H1 (cell line): Measurements from ENCODE around the gene PCDHAC2. TPM values are rescaled to one million over a fixed set of nuclear protein-coding genes. Genes with fewer than 3 reads are reported as not detected.

Experiments
- CTCF ChIA-PET: fragments of 300-600 bp; sonication (Branson Sonifier 250); formaldehyde crosslinking; loops from one replicate; lab custom pipeline; 2021; ENCODE audit not compliant: partially characterized antibody; lab: Charles Lee
- POLR2A ChIA-PET: fragments of 300-600 bp; sonication (Branson Sonifier 250); formaldehyde crosslinking; loops from one replicate; lab custom pipeline; 2021; ENCODE audit warnings: inconsistent platforms; ENCODE audit not compliant: partially characterized antibody; lab: Charles Lee
- DNase-seq, 2 experiments: peaks; one replicate each; pipeline versions ENCODE4 v3.0.0 to v3.0.0-alpha.2; 2010 to 2022; ENCODE audit warnings: low spot score in 2 of 2, low read depth in 1 of 2, mixed read lengths in 1 of 2
- FAIRE-seq: peaks from 2 replicates; lab custom pipeline; 2011; peaks lifted over from hg19 to GRCh38; lab: Jason Lieb, UNC
- H2AFZ ChIP-seq: 2 replicates; pipeline ENCODE4 v1.8.1; 2012; ENCODE audit warnings: low read length, inconsistent platforms
- H2AK5ac ChIP-seq: 2 replicates; pipeline ENCODE4 v1.6.1; 2013; ENCODE audit warnings: low read depth, low read length
- H2BK120ac ChIP-seq: replicated peaks from 2 replicates; pipeline ENCODE3; 2013; ENCODE audit warnings: low read depth, low read length, inconsistent platforms
- H2BK12ac ChIP-seq: 2 replicates; pipeline ENCODE4 v1.6.1; 2013; ENCODE audit warnings: low read depth, low read length
- H2BK15ac ChIP-seq: 2 replicates; pipeline ENCODE4 v1.6.1; 2013; ENCODE audit warnings: low read length
- H2BK20ac ChIP-seq: 2 replicates; pipeline ENCODE4 v1.6.1; 2013; ENCODE audit warnings: low read length
- H2BK5ac ChIP-seq: 2 replicates; pipeline ENCODE4 v1.6.1; 2013; ENCODE audit warnings: low read depth, low read length
- H3K14ac ChIP-seq: 2 replicates; pipeline ENCODE4 v1.6.1; 2013; ENCODE audit warnings: inconsistent platforms; ENCODE audit not compliant: insufficient read length
- H3K18ac ChIP-seq: 2 replicates; pipeline ENCODE4 v1.6.1; 2013; ENCODE audit warnings: low read length; ENCODE audit errors: extremely low read depth
- H3K23ac ChIP-seq: 2 replicates; pipeline ENCODE4 v1.6.1; 2013; ENCODE audit warnings: inconsistent platforms; ENCODE audit not compliant: insufficient read length
- H3K23me2 ChIP-seq: 2 replicates; pipeline ENCODE4 v1.6.1; 2013; ENCODE audit warnings: low read depth, low read length
- H3K27ac ChIP-seq: 2 replicates; pipeline ENCODE4 v1.6.1; 2011; ENCODE audit warnings: low read depth, low read length, inconsistent platforms
- H3K27me3 ChIP-seq, 4 experiments: replicated peaks in 1 of 4; 1 replicate in 1 of 4; 2 replicates in 3 of 4; pipeline versions ENCODE4 v1.6.1 to v1.8.1; 2011 to 2013; ENCODE audit warnings: low read length in 3 of 4, mild to moderate bottlenecking in 3 of 4, inconsistent platforms in 2 of 4, mixed read lengths in 2 of 4, moderate library complexity in 1 of 4; ENCODE audit not compliant: control insufficient read depth in 3 of 4, insufficient read depth in 3 of 4; ENCODE audit errors: extremely low read depth in 1 of 4
- H3K36me3 ChIP-seq, 4 experiments: 2 replicates each; pipeline versions ENCODE4 v1.6.1 to v1.8.1; 2011 to 2013; ENCODE audit warnings: mild to moderate bottlenecking in 4 of 4, low read length in 3 of 4, moderate library complexity in 2 of 4, control low read depth in 1 of 4, inconsistent platforms in 1 of 4; ENCODE audit not compliant: insufficient read depth in 4 of 4, control insufficient read depth in 2 of 4
- H3K4ac ChIP-seq: replicated peaks from 2 replicates; pipeline ENCODE3; 2013; ENCODE audit warnings: low read length, low read depth, mixed read lengths, inconsistent platforms; ENCODE audit not compliant: insufficient read length
- H3K4me1 ChIP-seq, 4 experiments: replicated peaks in 1 of 4; 1 replicate in 1 of 4; 2 replicates in 3 of 4; pipeline versions ENCODE4 v1.6.1 to v1.8.1; 2011 to 2013; ENCODE audit warnings: low read length in 3 of 4, inconsistent platforms in 2 of 4, mixed read lengths in 1 of 4; ENCODE audit not compliant: insufficient read depth in 4 of 4, control insufficient read depth in 3 of 4
- H3K4me2 ChIP-seq, 2 experiments: 2 replicates each; pipeline versions ENCODE4 v1.6.1 to v1.8.1; 2011 to 2013; ENCODE audit warnings: low read depth in 2 of 2, low read length in 2 of 2, control low read depth in 1 of 2, inconsistent platforms in 1 of 2, mild to moderate bottlenecking in 1 of 2; ENCODE audit not compliant: insufficient read depth in 1 of 2
- H3K4me3 ChIP-seq, 4 experiments: fragments of 200-600, 300-600 bp in 1 of 4; sonication (generic), shearing (Covaris generic), sonication (Bioruptor Twin) in 1 of 4; 2 replicates each; pipeline versions ENCODE4 v1.5.1 to v1.8.1; 2011 to 2016; ENCODE audit warnings: low read length in 4 of 4, low read depth in 3 of 4, control low read depth in 2 of 4, inconsistent platforms in 2 of 4, mild to moderate bottlenecking in 2 of 4, mixed read lengths in 1 of 4, moderate library complexity in 1 of 4; ENCODE audit not compliant: insufficient read depth in 2 of 4; ENCODE audit errors: extremely low read depth in 1 of 4
- H3K56ac ChIP-seq: replicated peaks from 2 replicates; pipeline ENCODE3; 2013; ENCODE audit warnings: low read depth, mild to moderate bottlenecking, mixed read lengths, low read length, inconsistent platforms; ENCODE audit not compliant: insufficient read length
- H3K79me1 ChIP-seq: 2 replicates; pipeline ENCODE4 v1.6.1; 2013; ENCODE audit warnings: low read depth, low read length, control low read depth
- H3K79me2 ChIP-seq, 2 experiments: 2 replicates each; pipeline versions ENCODE4 v1.6.1 to v1.8.1; 2012 to 2013; ENCODE audit warnings: low read length in 2 of 2, mild to moderate bottlenecking in 2 of 2, inconsistent platforms in 1 of 2; ENCODE audit not compliant: insufficient read depth in 2 of 2, control insufficient read depth in 1 of 2
- H3K9ac ChIP-seq, 4 experiments: replicated peaks in 1 of 4; 1 replicate in 1 of 4; 2 replicates in 3 of 4; pipeline versions ENCODE4 v1.6.1 to v1.8.1; 2011 to 2013; ENCODE audit warnings: low read depth in 3 of 4, low read length in 3 of 4, control low read depth in 2 of 4, mild to moderate bottlenecking in 2 of 4, moderate library complexity in 2 of 4, inconsistent platforms in 1 of 4; ENCODE audit errors: extremely low read depth in 1 of 4
- H3K9me3 ChIP-seq, 2 experiments: 2 replicates each; pipeline versions ENCODE4 v1.6.1 to v1.8.1; 2012 to 2013; ENCODE audit warnings: mild to moderate bottlenecking in 2 of 2, moderate library complexity in 2 of 2, control low read depth in 1 of 2, inconsistent platforms in 1 of 2, low read depth in 1 of 2, low read length in 1 of 2, mixed read lengths in 1 of 2; ENCODE audit not compliant: insufficient read depth in 2 of 2
- H4K20me1 ChIP-seq, 2 experiments: replicated peaks in 1 of 2; 2 replicates each; pipeline versions ENCODE3 to v1.8.1; 2011 to 2013; ENCODE audit warnings: inconsistent platforms in 2 of 2, low read length in 2 of 2, mild to moderate bottlenecking in 1 of 2; ENCODE audit not compliant: insufficient read depth in 2 of 2, control insufficient read depth in 1 of 2
- H4K5ac ChIP-seq: 2 replicates; pipeline ENCODE4 v1.6.1; 2013; ENCODE audit warnings: low read length, low read depth, mixed read lengths, inconsistent platforms; ENCODE audit not compliant: insufficient read length
- H4K8ac ChIP-seq: 2 replicates; pipeline ENCODE4 v1.8.0; 2013; ENCODE audit warnings: mild to moderate bottlenecking, moderate library complexity, low read length, inconsistent platforms; ENCODE audit not compliant: insufficient read depth; ENCODE audit errors: extremely low read depth
- H4K91ac ChIP-seq: replicated peaks from 2 replicates; pipeline ENCODE3; 2013; ENCODE audit warnings: low read length, mixed read lengths, inconsistent platforms; ENCODE audit not compliant: insufficient read length
- CEBPB ChIP-seq: IDR thresholded peaks from 2 replicates; pipeline ENCODE4 v1.6.1; 2012; ENCODE audit warnings: low read depth, low read length
- GTF2F1 ChIP-seq: IDR thresholded peaks from 2 replicates; pipeline ENCODE4 v1.6.1; 2012; ENCODE audit warnings: low read depth, low read length, improper control_type of control experiment, borderline replicate concordance
- WGBS, 2 experiments: shearing (Covaris generic) in 1 of 2; methylation state at CpG; one replicate each; pipeline versions ENCODE4 v1.1.6 to v1.1.7; 2013 to 2015; ENCODE audit warnings: low lambda C conversion rate in 2 of 2, mixed read lengths in 2 of 2, inconsistent platforms in 1 of 2, low coverage in 1 of 2, missing lambda C conversion rate in 1 of 2; ENCODE audit not compliant: insufficient replicate concordance in 2 of 2, insufficient coverage in 1 of 2, insufficient read length in 1 of 2; ENCODE audit errors: extremely low coverage in 1 of 2, missing lambda C conversion rate in 1 of 2; 5-methylcytosine and 5-hydroxymethylcytosine counted together
- polyA plus RNA-seq, 7 experiments: library from polyadenylated mRNA; depleted of rRNA in 3 of 7; stranded (reverse) in 5 of 7; unstranded in 2 of 7; fragments of >200 nt in 5 of 7; fragments of 200-250 nt in 2 of 7; gene quantifications; 1 replicate in 5 of 7; 2 replicates in 1 of 7; 4 replicates in 1 of 7; pipeline versions ENCODE4 v1.2.1 to v1.2.3, GENCODE V29; 2011 to 2013; ENCODE audit warnings: missing spikeins in 2 of 7, mixed read lengths in 2 of 7
- total RNA-seq: library from RNA; stranded (reverse); fragmentation: NEBNext Ultra II Directional; extraction: Animal tissue kit (Norgen Biotek cat#: 25700); gene quantifications from 2 replicates; pipeline ENCODE4 v1.2.1, GENCODE V29; 2021

The PCDHAC2 gene
- total and polyA plus RNA-seq, 2 of the 8 experiments (the other 6 are each of a cell fraction or from before 2014, with no cell fraction given): 3.7 to 5.0 TPM

- no peak overlapping the region for H3K18ac ChIP-seq
- no peak overlapping the region for H2BK12ac ChIP-seq
- no peaks in the 10 kb centered on the region for H3K36me3 ChIP-seq
- TF ChIP-seq CEBPB (peak; percentile 90; the same call in 1 of the 2 replicates), GTF2F1 (no peak)
- H4K8ac ChIP-seq: no peak overlapping the region; the same call in 1 of the 2 replicates
- H4K20me1 ChIP-seq: peaks cover 0 to 2% of the 10 kb centered on the region in 2 experiments
- no peak for DNase-seq
- H3K14ac ChIP-seq: no peak overlapping the region
- ChIA-PET POLR2A (interaction anchor here (13.7 kb wide), 1 partner anchor 39 kb away, joined by 123 read pairs; no protein-coding TSS in a partner anchor), CTCF (interaction anchor here (0.6 to 5.7 kb wide), 7 partner anchors 13 to 86 kb away, joined by 3 to 56 read pairs (median 6); partner anchors contain the start of genes PCDHA12 and PCDHAC1)
- H2AK5ac ChIP-seq: no peak overlapping the region
- no peaks in the 10 kb centered on the region for H3K79me2 ChIP-seq
- H4K91ac ChIP-seq: no peak overlapping the region
- no peak overlapping the region for H4K5ac ChIP-seq
- no peak overlapping the region for H3K9ac ChIP-seq
- H3K4me3 ChIP-seq: no peak overlapping the region
- H2BK5ac ChIP-seq: no peak overlapping the region
- no peak overlapping the region for H3K23ac ChIP-seq
- no peak overlapping the region for H2BK120ac ChIP-seq
- no peak overlapping the region for H2BK20ac ChIP-seq
- H3K79me1 ChIP-seq: no peaks in the 10 kb centered on the region
- H3K23me2 ChIP-seq: peaks cover 13% of the 10 kb centered on the region
- peaks cover 0 to 7% (median 4%) of the 10 kb centered on the region in 4 experiments; a peak in 5 of 7 replicates for H3K4me1 ChIP-seq
- H3K9me3 ChIP-seq: no peaks in the 10 kb centered on the region
- H2BK15ac ChIP-seq: no peak overlapping the region
- FAIRE-seq: no peak
- no peak overlapping the region for H3K56ac ChIP-seq
- no peak overlapping the region for H3K4ac ChIP-seq
- H2AFZ ChIP-seq: no peak overlapping the region
- H3K27ac ChIP-seq: no peak overlapping the region
- H3K4me2 ChIP-seq: no peak overlapping the region
- peaks cover 0 to 12% (median 6%) of the 10 kb centered on the region in 4 experiments; a peak in 5 of 7 replicates for H3K27me3 ChIP-seq
- 91% methylated on average over 1 of the region's 1 CpG; no CpG with 5 or more reads in 1 of the 2 experiments for WGBS, 2 experiments
Observed at GRCh38 chr5:140962190-140962589, 4.1 kb upstream of the PCDHAC2 start.
